Right ventricle myocardium superior (tissue), 1 donor: ENCODE results near the gene MYH16. TPM values are rescaled to one million over a fixed set of nuclear protein-coding genes. Genes with fewer than 3 reads are reported as not detected.
"Not testable (repeated sequence)": the region's sequence is repeated elsewhere in the genome, so short reads cannot be mapped to it uniquely, and the experiment has no call there.

Experiments
- ATAC-seq: fragments of 200-7000 bp; cut with Tn5 transposase; one replicate; pipeline ENCODE4 v1.9.1; 2020; ENCODE audit warnings: mild to moderate bottlenecking; ENCODE audit not compliant: poor library complexity
- DNase-seq: peaks from one replicate; pipeline ENCODE4 v3.0.0-alpha.2; 2020
- intact Hi-C: fragments of 100-400 bp; cut with DNase I; formaldehyde crosslinking; loops from one replicate; pipeline ENCODE4 v1.11.2; 2022
- total RNA-seq: library from RNA; stranded (reverse); fragmentation: NEBNext Ultra II Directional; extraction: Animal tissue kit (Norgen Biotek cat#: 25700); gene quantifications from one replicate; pipeline ENCODE4 v1.2.1, GENCODE V29; 2021
- donor health status: DM: no; HTN: yes; CAD: no; lungs with severe emphysema.

Gene MYH16
- total RNA-seq, 1 donor from 2014 or later, result not detected

- ATAC-seq (no peak), DNase-seq (no peak)
- intact Hi-C loops, result no loop called here
Measured at GRCh38 chr7:99255463-99255862, 17.2 kb upstream of the MYH16 start.

- intact Hi-C loops, result no loop called here
- no peak for DNase-seq
- ATAC-seq, result no peak
Measured at GRCh38 chr7:99257065-99257464, 15.6 kb upstream of the MYH16 start.

GRCh38 chr7:99257675-99258074, 15.0 kb upstream of the MYH16 start:
- intact Hi-C loops, result no loop called here

GRCh38 chr7:99258501-99258900, 14.1 kb upstream of the MYH16 start:
- intact Hi-C loops, result no loop called here
- DNase-seq, result no peak
- no peak for ATAC-seq

More at GRCh38 chr7:99257675-99258074, 15.0 kb upstream of the MYH16 start:
- ATAC-seq (no peak), DNase-seq (no peak)

- DNase-seq, result no peak
- no peak for ATAC-seq
- intact Hi-C loops, result no loop called here
Measured at GRCh38 chr7:99260395-99260794, 12.2 kb upstream of the MYH16 start.

- no peak for ATAC-seq
- no peak for DNase-seq
- intact Hi-C loops, result no loop called here
Measured at GRCh38 chr7:99261646-99262045, 11.0 kb upstream of the MYH16 start.

- intact Hi-C loops, result no loop called here
- no peak for DNase-seq
- ATAC-seq, result no peak
Measured at GRCh38 chr7:99265848-99266480, 6.7 kb upstream of the MYH16 start.

- no peak for DNase-seq
- intact Hi-C loops, result no loop called here
- no peak for ATAC-seq
Measured at GRCh38 chr7:99267481-99267840, 5.2 kb upstream of the MYH16 start.

- intact Hi-C loops, result no loop called here
- DNase-seq (no peak), ATAC-seq (no peak)
Measured at GRCh38 chr7:99267841-99268576, 4.6 kb upstream of the MYH16 start.

GRCh38 chr7:99268577-99268908, 4.1 kb upstream of the MYH16 start:
- DNase-seq (no peak), ATAC-seq (no peak)
- intact Hi-C loops, result no loop called here

- intact Hi-C loops, result no loop called here
- no peak for ATAC-seq
- DNase-seq, result no peak
Measured at GRCh38 chr7:99270702-99271101, 1.9 kb upstream of the MYH16 start.

- ATAC-seq, intact Hi-C loops, DNase-seq: not testable (repeated sequence)
Measured at GRCh38 chr7:99273561-99273960, 922 bp downstream of the MYH16 start.

- ATAC-seq, DNase-seq, intact Hi-C loops: not testable (repeated sequence)
Measured at GRCh38 chr7:99274908-99275307, 2.3 kb downstream of the MYH16 start.

- no peak for ATAC-seq
- DNase-seq, result no peak
- intact Hi-C loops, result no loop called here
Measured at GRCh38 chr7:99275496-99275895, 2.9 kb downstream of the MYH16 start.

GRCh38 chr7:99278180-99278579, 5.5 kb downstream of the MYH16 start:
- intact Hi-C loops, result no loop called here
- ATAC-seq (no peak), DNase-seq (no peak)

GRCh38 chr7:99284165-99284564, 11.5 kb downstream of the MYH16 start:
- DNase-seq, ATAC-seq, intact Hi-C loops: not testable (repeated sequence)

- intact Hi-C loops, result no loop called here
- no peak for DNase-seq
- no peak for ATAC-seq
Measured at GRCh38 chr7:99287779-99288534, 15.3 kb downstream of the MYH16 start.

- no peak for ATAC-seq
- intact Hi-C loops, result no loop called here
- no peak for DNase-seq
Measured at GRCh38 chr7:99289185-99289584, 16.5 kb downstream of the MYH16 start.

- DNase-seq, ATAC-seq, intact Hi-C loops: not testable (repeated sequence)
Measured at GRCh38 chr7:99290148-99290547, 17.5 kb downstream of the MYH16 start.
